GM19025 (cell line): ENCODE measurements around the gene NOTUM.
"Not testable (repeated sequence)": the region's sequence is repeated elsewhere in the genome, so short reads cannot be mapped to it uniquely, and the experiment has no call there.

ENCODE experiments used
- ATAC-seq: cut with Tn5 transposase; IDR thresholded peaks from one replicate; pipeline ENCODE4 v1.9.1; 2021; ENCODE audit warnings: mild to moderate bottlenecking, low read depth, moderate library complexity; ENCODE audit not compliant: unreplicated experiment

NOTUM gene

GRCh38 chr17:81996757-81997441 is 35.9 kb upstream of the NOTUM start:
- ATAC-seq, result no peak

GRCh38 chr17:81996232-81996756 is 35.3 kb upstream of the NOTUM start:
- no peak for ATAC-seq

DNA sequence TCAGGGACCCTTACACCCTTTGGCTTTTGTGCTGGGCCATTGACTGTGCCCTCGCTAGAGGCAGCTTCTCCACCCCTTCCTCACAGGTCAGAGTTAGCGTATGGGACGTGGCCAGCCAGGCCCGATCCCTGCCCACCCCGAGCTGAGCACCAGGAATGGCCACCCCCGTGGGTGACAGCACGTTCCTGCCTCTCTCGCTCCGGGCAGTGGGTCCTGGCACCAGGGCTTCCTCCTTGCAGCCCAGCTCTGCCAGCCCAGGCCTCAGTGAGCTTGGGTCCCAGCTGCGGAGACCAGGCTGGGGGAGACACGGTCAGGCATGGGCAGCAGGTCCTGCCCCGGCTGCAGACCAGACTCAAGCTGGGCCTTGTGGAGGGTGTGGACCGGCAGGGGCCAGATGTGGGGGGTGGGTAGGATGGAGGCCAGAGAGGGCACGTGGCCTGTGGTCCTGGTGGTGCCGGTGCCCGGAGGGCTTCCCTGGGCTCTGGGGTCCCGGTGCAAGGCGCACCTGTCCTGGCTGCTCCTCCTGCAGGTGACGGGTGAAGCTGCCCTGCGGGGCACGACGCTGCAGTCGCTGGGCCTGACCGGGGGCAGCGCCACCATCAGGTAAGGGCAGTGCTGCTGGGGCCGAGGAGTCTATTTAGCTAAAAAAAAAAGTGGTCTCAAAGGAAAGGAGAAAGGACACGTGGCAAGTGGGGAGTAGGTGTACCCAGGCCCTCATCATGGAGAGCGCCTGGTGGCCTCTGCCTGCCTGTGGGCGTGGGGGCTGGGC is 34.7 kb upstream of the NOTUM start:
- ATAC-seq, result no peak

DNA sequence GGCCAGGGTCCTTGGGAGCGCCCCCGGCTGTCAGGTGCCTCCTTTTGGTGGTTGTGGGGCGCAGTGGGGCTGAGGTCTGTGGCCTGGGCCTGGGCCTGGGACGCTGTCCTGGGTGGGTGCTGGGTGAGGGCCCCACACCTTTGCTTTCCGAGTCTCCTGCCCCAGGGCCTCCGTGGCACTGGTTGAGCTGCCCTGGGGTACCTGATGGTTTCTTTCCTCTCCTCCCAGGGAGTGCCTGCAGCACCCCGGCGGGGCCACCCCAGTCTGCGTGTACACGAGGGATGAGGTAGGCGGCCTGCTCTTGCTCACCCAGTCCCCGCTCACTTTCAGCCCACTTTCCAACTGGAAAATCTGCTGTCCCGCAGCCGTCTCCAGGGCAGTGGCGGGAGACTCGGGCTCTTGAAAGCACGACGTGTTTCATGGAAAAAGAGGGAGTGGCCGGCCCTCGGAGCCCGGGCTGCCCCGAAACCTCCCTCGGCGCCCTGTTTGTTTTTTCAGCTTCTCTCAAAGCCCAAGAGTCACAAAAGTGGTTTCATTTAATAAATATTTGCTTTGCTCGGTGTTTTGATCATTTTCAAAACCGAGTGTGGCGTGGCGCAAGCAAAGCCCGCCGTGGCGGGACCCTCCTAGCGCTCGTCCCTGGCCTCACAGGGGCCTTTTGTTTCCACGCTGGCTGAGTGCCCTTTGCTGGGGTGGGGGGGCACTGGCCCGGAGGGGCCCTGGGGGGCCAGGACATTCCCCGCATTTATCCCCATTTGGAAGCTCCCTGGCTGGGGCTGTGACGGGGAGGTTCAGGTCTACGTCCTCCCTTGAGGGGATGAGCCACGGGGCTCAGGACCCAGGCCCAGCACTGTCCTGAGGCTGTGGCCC is 33.8 kb upstream of the NOTUM start:
- no peak for ATAC-seq

- ATAC-seq, result no peak
Observed at GRCh38 chr17:81993729-81994592, 33.0 kb upstream of the NOTUM start.

DNA sequence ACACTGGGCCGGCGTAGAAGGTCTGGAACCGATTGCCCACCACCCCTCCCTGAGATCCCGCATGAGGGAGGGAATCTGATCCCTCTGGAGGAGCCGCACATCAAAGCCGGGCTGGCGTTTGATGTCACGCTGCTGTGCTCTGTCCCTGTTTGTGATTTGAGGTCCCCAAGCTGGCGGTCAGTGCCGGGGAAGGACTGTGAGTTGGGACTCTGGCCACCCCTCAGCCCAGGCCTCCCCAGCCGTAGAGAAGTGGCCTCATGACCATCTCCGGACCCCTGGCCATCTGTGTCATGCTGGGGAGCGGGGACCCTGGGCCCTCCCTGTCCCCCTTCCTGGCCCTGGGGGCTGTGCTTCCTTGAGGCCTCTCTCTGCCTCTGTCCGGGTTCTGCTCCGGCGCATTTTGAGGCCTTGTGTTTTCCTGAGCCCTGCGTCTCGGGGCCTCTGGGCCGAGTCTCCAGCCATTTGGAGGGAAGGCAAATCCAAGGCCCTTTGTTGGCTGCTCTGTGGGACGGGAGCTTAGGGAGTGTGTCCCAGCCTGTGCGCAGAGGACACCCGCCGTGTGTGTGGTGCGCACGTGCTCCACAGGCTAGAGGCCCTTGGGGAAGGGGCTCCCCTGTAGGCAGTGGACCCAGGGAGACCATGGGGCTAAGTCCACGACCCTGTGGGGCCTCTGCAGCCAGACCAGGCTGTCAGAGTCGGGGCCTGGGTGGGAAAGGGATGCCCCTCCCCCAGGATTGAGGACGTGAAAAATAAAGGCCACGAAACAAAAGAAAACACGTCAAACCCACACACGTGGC is 31.5 kb upstream of the NOTUM start:
- ATAC-seq, result no peak

DNA sequence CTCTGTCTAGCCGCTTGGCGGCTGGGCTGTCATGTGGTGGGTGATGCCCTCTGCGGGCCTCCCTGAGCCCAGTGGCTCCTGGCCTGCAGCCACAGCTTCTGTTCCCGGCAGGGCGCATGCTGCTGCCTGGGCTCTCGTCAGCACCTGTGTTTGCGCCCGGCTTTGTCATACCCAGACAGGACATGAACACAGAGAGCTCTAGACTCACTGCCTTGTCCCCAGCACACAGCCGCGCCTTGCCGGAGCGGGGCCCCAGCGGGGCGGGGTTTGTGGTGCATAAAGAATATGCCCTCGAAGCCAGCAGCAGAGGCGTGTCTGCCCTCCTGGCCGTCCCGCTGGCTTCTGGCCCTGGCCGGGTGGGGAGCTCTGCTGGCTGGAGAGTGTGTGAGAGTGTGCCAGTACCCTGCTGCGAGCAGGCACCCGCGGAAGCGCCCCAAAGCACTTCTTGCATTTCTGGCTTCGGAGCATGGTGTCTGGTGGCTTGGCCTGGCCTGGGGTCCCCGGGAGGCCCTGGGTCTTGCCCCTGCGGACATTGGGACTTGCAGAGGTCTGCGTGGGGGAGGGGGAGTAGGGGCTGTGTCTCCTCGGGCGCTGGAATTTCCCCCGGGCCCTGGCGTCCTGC is 30.8 kb upstream of the NOTUM start:
- no peak for ATAC-seq

- no peak for ATAC-seq
Observed at GRCh38 chr17:81990836-81991683, 30.1 kb upstream of the NOTUM start.

DNA sequence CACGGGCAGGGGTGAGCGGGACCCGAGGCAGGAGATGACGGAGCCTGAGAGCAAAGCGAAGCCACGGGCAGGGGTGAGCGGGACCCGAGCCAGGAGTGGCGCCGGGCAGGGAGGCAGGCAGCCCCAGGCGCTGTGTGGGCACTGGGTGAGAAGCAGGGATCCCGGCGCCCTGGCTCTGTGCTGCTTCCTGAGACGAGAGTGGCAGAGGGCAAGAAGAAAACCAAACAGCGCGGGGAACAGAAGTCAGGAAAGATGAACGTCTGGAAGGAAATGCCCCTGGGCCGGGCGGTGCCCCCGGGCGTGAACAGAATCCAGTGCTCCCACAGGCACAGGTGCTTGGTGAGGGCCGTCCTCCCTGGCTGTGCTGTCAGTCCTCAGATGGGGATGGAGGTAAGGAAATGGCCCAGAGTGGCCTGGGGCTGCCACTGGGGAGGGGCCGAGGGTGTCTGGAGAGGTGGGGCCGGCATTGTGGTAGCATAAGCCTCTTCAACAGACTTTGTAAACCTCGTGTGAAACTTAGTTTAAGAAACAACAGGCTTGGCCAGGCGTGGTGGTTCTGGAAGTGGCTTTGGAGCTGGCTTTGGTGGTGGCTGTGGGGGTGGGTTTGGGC is 26.3 kb upstream of the NOTUM start:
- no peak for ATAC-seq

GRCh38 chr17:81986606-81987005 is 25.6 kb upstream of the NOTUM start:
- no peak for ATAC-seq

- ATAC-seq, result no peak
Observed at GRCh38 chr17:81984773-81985410, 23.9 kb upstream of the NOTUM start.

DNA sequence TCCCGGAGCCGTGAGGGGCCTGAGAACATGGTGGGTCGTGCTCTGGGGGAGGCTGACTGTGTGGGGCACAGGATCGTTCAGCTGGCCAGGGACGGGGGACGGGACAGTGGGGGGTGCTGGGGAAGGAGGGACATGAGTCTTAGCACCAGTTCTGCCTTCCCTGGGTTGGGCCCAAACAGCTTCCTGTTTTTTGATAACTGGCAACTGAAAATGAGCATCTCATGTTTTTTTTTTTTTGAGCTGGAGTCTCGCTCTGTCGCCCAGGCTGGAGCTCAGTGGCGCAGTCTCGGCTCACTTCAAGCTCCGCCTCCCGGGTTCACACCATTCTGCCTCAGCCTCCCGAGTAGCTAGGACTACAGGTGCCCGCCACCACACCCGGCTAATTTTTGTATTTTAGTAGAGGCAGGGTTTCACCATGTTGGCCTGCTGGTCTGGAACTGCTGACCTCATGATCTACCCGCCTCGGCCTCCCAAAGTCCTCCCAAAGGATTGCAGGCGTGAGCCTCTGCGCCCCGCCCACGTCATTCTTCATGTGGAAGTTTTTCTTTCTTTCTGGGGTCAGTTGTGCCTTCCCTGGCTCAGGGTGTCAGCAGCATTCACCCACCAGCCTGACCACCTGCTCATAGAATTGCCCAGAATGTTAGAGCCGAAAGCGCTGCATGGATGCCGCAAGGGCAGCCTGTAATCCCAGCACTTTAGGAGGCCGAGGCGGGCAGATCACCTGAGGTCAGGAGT is 22.8 kb upstream of the NOTUM start:
- ATAC-seq, result no peak

GRCh38 chr17:81983011-81983638 is 22.1 kb upstream of the NOTUM start:
- no peak for ATAC-seq

- ATAC-seq, result not testable (repeated sequence)
Observed at GRCh38 chr17:81981511-81981910, 20.5 kb upstream of the NOTUM start.

DNA sequence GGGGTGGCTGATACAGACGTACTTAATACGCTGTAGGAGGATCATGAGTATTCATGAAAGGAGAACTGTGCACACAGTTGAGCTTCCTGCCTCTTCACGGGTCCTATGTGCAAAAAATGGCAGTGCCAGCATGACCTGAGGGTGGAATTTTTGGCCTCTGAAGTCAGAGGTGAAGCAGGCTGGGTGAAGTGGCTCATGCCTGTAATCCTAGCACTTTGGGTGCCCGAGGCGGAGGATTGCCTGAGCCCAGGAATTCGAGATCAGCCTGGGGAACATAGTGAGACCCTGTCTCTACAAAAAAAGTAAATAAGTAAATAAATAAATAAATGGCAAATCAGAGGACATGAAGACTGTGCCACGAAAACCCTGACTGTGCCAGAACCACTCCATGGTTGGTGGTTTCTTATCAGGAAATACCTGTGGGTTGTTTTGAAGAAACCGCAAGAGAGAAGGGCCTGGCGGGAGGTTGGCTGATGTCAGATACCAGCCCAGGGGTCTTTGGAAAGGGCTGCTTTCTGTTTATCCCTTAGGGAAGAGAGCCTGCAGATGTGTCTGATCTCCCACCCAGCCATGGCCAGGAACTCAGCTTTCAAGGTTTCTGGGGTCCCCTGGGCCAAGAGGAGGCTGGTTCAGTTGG is 19.8 kb upstream of the NOTUM start:
- no peak for ATAC-seq
